Keratinocyte (primary cell): Measurements from ENCODE around the gene MAP3K8.
"Not testable (repeated sequence)": the region's sequence is repeated elsewhere in the genome, so short reads cannot be mapped to it uniquely, and the experiment has no call there.

ENCODE experiments used
- EZH2 ChIP-seq: IDR thresholded peaks from one replicate; pipeline ENCODE4 v1.6.1; 2012; ENCODE audit warnings: inconsistent platforms, mild to moderate bottlenecking, low read length, moderate library complexity
- TF ChIP-seq, protein P1 (sequence below), 3 experiments: IDR thresholded peaks in 1 of 3; conservative IDR thresholded peaks in 1 of 3; optimal IDR thresholded peaks in 1 of 3; 2 replicates in 2 of 3; 3 replicates in 1 of 3; pipeline versions ENCODE3 to v1.5.1; 2011; ENCODE audit warnings: low read length in 3 of 3, mild to moderate bottlenecking in 3 of 3, moderate library complexity in 2 of 3, control low read depth in 1 of 3, inconsistent platforms in 1 of 3; ENCODE audit not compliant: insufficient read depth in 2 of 3; ENCODE audit errors: extremely low read depth in 1 of 3

DNA sequence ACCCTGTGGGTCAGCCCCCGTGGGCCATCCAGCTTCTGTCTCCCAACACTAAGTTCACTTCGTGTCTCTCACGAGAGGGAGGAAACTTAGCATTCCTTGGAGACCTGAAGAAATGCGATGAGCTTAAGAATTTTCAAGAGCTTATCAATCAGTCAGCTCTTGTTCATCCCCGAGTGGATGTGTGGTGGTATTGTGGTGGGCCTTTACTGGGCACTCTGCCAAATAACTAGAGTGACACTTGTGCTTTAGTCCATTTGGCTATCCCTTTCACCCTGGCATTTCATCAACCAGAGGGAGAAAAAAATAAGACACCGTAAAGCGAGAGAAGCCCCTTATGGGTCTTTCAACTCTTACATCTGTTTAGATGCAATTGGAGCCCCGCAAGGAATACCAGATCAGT, 45.5 kb downstream of the MAP3K8 start:
- TF ChIP-seq, protein P1, sequence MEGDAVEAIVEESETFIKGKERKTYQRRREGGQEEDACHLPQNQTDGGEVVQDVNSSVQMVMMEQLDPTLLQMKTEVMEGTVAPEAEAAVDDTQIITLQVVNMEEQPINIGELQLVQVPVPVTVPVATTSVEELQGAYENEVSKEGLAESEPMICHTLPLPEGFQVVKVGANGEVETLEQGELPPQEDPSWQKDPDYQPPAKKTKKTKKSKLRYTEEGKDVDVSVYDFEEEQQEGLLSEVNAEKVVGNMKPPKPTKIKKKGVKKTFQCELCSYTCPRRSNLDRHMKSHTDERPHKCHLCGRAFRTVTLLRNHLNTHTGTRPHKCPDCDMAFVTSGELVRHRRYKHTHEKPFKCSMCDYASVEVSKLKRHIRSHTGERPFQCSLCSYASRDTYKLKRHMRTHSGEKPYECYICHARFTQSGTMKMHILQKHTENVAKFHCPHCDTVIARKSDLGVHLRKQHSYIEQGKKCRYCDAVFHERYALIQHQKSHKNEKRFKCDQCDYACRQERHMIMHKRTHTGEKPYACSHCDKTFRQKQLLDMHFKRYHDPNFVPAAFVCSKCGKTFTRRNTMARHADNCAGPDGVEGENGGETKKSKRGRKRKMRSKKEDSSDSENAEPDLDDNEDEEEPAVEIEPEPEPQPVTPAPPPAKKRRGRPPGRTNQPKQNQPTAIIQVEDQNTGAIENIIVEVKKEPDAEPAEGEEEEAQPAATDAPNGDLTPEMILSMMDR (optimal IDR thresholded peaks at IDR 0.05 in 1 of 3, IDR thresholded peaks at IDR 0.05 in 1 of 3, conservative IDR thresholded peaks at IDR 0.05 in 1 of 3; ENCODE audit: extremely low read depth in 1 of 3, insufficient read depth in 2 of 3, low read length in 3 of 3), result not testable (repeated sequence)
- not testable (repeated sequence) for TF ChIP-seq EZH2
